ENCODE measurements around the gene TPK1. TPM values are rescaled to one million over a fixed set of nuclear protein-coding genes. Genes with fewer than 3 reads are reported as not detected.

Gene TPK1
- total and polyA plus RNA-seq, 8 donors, result 1.4 to 3.6 (median 2.2) TPM

DNA sequence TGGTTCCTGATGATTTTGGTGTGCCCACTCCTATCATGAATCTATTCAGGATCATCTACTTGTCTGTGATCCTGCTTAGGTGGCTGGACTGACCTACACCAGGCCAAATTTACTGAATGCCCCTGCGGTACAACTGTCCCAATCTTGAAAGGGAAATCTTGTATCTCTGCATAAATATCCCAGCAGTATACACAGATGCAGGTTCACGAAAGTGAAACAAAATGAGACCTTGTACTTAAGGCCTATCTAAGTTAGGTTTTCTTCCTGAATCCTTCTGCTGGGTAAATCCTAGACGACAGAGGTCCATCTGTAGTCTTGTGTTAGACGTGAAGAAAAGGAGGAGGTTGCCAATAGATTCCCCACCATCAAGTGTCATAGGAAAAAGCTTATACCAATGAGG, 346.9 kb downstream of the TPK1 start:
- DNase-seq (no peak), ATAC-seq (no peak), FAIRE-seq (no peak)
- H3K4me3 ChIP-seq, result no peak overlapping the region
- no peaks in the 10 kb centered on the region for H3K9me3 ChIP-seq
- 80 to 82% methylated on average over 4 of the region's 4 CpGs for WGBS, 2 donors
- intact Hi-C loops (cut with DNase I), result no loop called here
- H3K36me3 ChIP-seq, result no peaks in the 10 kb centered on the region
- H3K4me1 ChIP-seq, result no peaks in the 10 kb centered on the region
- H3K27me3 ChIP-seq, result no peaks in the 10 kb centered on the region
- no peak overlapping the region for H3K27ac ChIP-seq
- TF ChIP-seq, protein P1, sequence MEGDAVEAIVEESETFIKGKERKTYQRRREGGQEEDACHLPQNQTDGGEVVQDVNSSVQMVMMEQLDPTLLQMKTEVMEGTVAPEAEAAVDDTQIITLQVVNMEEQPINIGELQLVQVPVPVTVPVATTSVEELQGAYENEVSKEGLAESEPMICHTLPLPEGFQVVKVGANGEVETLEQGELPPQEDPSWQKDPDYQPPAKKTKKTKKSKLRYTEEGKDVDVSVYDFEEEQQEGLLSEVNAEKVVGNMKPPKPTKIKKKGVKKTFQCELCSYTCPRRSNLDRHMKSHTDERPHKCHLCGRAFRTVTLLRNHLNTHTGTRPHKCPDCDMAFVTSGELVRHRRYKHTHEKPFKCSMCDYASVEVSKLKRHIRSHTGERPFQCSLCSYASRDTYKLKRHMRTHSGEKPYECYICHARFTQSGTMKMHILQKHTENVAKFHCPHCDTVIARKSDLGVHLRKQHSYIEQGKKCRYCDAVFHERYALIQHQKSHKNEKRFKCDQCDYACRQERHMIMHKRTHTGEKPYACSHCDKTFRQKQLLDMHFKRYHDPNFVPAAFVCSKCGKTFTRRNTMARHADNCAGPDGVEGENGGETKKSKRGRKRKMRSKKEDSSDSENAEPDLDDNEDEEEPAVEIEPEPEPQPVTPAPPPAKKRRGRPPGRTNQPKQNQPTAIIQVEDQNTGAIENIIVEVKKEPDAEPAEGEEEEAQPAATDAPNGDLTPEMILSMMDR (IDR thresholded peaks at IDR 0.05), result no peak

DNA sequence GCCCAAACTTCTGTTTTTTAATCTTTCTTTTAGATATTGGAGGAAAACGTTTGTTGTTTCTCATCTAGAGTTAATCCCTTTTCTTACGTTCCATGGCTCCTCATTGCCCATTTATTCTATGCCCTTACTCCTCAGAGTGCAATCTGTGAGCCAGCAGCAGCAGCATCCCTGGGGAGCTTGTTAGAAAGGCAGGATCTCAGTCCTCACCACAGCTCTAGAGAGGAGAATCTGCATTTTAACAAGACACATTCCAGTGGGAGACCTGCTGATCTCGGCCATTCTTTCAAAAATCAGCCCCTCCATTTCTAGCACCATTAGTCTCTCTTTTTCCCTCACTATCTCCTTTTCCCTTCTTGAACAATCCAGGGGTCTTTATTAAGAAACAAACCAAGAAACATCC, 348.0 kb downstream of the TPK1 start:
- H3K4me1 ChIP-seq, result no peaks in the 10 kb centered on the region
- no peaks in the 10 kb centered on the region for H3K36me3 ChIP-seq
- no peak overlapping the region for H3K4me3 ChIP-seq
- no peaks in the 10 kb centered on the region for H3K27me3 ChIP-seq
- TF ChIP-seq, protein P1 (IDR thresholded peaks at IDR 0.05), result no peak
- FAIRE-seq, result no peak
- H3K9me3 ChIP-seq, result no peaks in the 10 kb centered on the region
- intact Hi-C loops (cut with DNase I), result no loop called here
- DNase-seq, result no peak
- no peak overlapping the region for H3K27ac ChIP-seq
- 32 to 44% methylated on average over 3 of the region's 3 CpGs for WGBS, 2 donors
- no peak for ATAC-seq

DNA sequence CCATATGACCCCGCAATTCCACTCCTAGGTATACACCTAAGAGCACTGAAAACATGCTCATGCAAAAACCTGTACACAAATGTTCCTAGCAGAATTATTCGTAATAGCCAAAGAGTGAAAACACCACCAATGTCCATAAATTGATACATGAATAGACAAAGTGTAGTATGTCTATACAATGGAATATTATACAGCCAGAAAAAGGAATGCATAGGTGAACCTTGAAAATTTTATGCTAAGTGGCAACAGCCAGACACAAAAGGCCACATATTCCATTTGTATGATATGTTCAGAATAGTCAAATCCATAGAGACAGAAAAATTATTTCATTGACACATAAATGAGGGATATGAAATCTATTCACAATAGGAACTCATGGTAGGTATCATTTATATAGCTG, 351.4 kb downstream of the TPK1 start:
- ATAC-seq, result no peak
- TF ChIP-seq, protein P1 (IDR thresholded peaks at IDR 0.05), result no peak
- H3K9me3 ChIP-seq, result no peaks in the 10 kb centered on the region
- 85 to 92% methylated on average over 2 of the region's 2 CpGs for WGBS, 2 donors
- intact Hi-C loops (cut with DNase I), result no loop called here
- no peaks in the 10 kb centered on the region for H3K36me3 ChIP-seq
- no peak for DNase-seq
- no peaks in the 10 kb centered on the region for H3K4me1 ChIP-seq
- no peak overlapping the region for H3K4me3 ChIP-seq
- no peak for FAIRE-seq
- H3K27me3 ChIP-seq, result no peaks in the 10 kb centered on the region
- no peak overlapping the region for H3K27ac ChIP-seq

DNA sequence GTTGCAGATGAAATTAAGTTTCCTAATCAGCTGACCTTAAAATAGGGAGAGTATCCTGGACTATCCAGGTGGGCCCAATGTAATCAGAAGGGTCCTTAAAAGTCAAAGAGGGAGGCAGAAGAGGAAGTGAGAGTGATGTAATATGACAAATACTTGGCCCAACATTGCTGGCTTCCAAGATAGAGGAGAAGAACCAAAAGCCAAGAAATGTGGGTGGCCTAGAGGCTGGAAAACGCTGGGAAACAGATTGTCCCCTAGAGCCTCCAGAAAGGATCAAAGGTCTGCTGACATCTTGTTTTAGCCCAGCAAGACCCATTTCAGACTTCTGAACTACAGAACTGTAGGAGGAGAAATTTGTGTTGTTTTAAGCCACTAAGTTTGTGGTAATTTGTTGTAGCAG, 352.7 kb downstream of the TPK1 start:
- DNase-seq (no peak), ATAC-seq (no peak)

DNA sequence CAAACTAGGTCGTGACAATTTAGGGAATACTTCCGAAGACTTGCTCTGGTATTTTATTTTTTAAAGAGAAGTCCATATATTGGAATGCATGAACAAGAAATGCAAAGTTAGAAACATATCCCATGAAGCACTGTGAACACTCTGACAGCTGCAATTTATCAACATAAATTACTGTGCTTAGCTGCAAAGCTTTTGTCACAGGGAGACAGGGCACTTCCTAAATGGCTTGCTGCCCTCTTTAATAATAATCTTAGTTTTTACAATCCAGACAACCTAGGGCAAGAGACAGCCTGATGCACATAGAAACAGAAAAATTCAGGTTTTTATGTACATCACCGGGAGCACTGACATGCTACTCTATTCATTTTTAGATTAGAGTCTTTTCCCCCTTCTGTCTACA, 354.0 kb downstream of the TPK1 start:
- FAIRE-seq (no peak), DNase-seq (no peak), ATAC-seq (no peak)
- Histone ChIP-seq H3K4me3 (no peak overlapping the region), H3K4me1 (no peaks in the 10 kb centered on the region), H3K27ac (no peak overlapping the region), H3K9me3 (no peaks in the 10 kb centered on the region), H3K27me3 (no peaks in the 10 kb centered on the region), H3K36me3 (no peaks in the 10 kb centered on the region)
- TF ChIP-seq, protein P1 (IDR thresholded peaks at IDR 0.05), result no peak
- intact Hi-C loops (cut with DNase I), result no loop called here
- 68 to 72% methylated on average over 3 of the region's 3 CpGs for WGBS, 2 donors

More for the DNA sequence above, 352.7 kb downstream of the TPK1 start:
- TF ChIP-seq, protein P1 (IDR thresholded peaks at IDR 0.05), result no peak
- H3K36me3 ChIP-seq, result no peaks in the 10 kb centered on the region
- FAIRE-seq, result no peak
- H3K27ac ChIP-seq, result no peak overlapping the region
- 65% methylated on average over 1 of the region's 1 CpG for WGBS, 2 donors
- intact Hi-C loops (cut with DNase I), result no loop called here
- H3K4me3 ChIP-seq, result no peak overlapping the region
- no peaks in the 10 kb centered on the region for H3K9me3 ChIP-seq
- H3K4me1 ChIP-seq, result no peaks in the 10 kb centered on the region
- H3K27me3 ChIP-seq, result no peaks in the 10 kb centered on the region
